Measurements from ENCODE around the gene CEP295NL. TPM values are rescaled to one million over a fixed set of nuclear protein-coding genes. Genes with fewer than 3 reads are reported as not detected.
"Not testable (repeated sequence)": the region's sequence is repeated elsewhere in the genome, so short reads cannot be mapped to it uniquely, and the experiment has no call there.

Gene CEP295NL
- under 1 TPM in 1 of 2 experiments, not detected in 1; 0.29 TPM for total RNA-seq

GRCh38 chr17:78903101-78903779, at the start of gene CEP295NL:
CEP295NL (minus strand) TSS chr17:78903201; CDS start chr17:78901828, 1,373 bp downstream.
- DNase-seq (no peak), ATAC-seq (peak; percentile 67)
- H3K4me1 Mint-ChIP-seq, result peaks cover 12% of the 10 kb centered on the region
- peaks cover 5% of the 10 kb centered on the region for H3K27me3 Mint-ChIP-seq
- no peaks in the 10 kb centered on the region for H3K9me3 Mint-ChIP-seq (ENCODE audit: low read depth)
- H3K4me3 Mint-ChIP-seq, result no peak within 1 kb of the TSS
- no peaks in the 10 kb centered on the region for H3K36me3 Mint-ChIP-seq
- H3K27ac Mint-ChIP-seq, result no peak within 1 kb of the TSS
- CTCF ChIA-PET, result interaction anchor here (1.0 to 2.0 kb wide), 2 partner anchors 37 to 58 kb away, joined by 3 to 7 read pairs; no protein-coding TSS in a partner anchor

GRCh38 chr17:78952706-78953105, 49.7 kb upstream of the CEP295NL start:
- Mint-ChIP-seq H3K27ac (no peak overlapping the region), H3K27me3 (no peaks in the 10 kb centered on the region), H3K4me1 (peaks cover 5% of the 10 kb centered on the region), H3K4me3 (no peak overlapping the region), H3K36me3 (no peaks in the 10 kb centered on the region), H3K9me3 (ENCODE audit: low read depth) (peaks cover 4% of the 10 kb centered on the region)
- ATAC-seq (no peak), DNase-seq (no peak)
- CTCF ChIA-PET, result interaction anchor here (1.4 to 2.2 kb wide), 2 partner anchors 19 kb away, joined by 3 to 7 read pairs; no protein-coding TSS in a partner anchor

DNA sequence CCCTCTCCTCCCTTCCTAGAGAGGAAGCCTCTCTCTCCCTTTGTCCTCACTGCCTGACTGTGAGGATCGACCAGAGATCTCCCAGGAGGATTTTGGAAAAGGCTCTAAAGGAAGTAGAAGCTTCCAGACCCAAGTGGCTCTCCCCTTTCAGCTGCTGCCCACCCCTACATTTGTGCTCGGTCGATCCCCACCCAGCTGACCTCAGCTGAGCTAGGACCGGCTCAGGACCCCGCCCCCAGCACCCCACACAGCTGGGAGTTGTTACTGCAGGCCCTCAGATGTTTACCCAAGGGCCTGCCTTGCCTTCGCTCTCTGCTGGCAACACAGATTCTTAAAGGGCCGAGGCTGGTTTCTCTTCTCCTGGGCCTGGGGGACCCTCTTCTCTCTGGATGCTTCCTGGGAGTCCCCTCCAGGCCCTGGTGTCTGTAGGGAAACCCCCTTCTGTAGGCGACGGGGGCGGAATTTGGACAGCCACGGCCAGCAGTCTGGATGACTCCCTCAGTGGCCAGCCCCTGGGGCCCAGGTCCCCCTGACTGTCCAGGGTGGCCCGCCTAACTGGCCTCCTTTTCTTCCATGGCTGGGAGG, 49.1 kb upstream of the CEP295NL start:
- Mint-ChIP-seq H3K9me3 (ENCODE audit: low read depth) (peaks cover 4% of the 10 kb centered on the region), H3K27me3 (no peaks in the 10 kb centered on the region), H3K4me3 (no peak overlapping the region), H3K4me1 (peaks cover 5% of the 10 kb centered on the region), H3K27ac (no peak overlapping the region), H3K36me3 (no peaks in the 10 kb centered on the region)
- CTCF ChIA-PET, result interaction anchor here (1.4 to 2.2 kb wide), 2 partner anchors 18 to 19 kb away, joined by 3 to 7 read pairs; no protein-coding TSS in a partner anchor
- DNase-seq (no peak), ATAC-seq (no peak)

- CTCF ChIA-PET, result interaction anchor here (1.1 kb wide), 1 partner anchor 85 kb away, joined by 4 read pairs; no protein-coding TSS in a partner anchor
- DNase-seq (no peak), ATAC-seq (no peak)
- peaks cover 5% of the 10 kb centered on the region for H3K4me1 Mint-ChIP-seq
- H3K27ac Mint-ChIP-seq, result no peak overlapping the region
- no peaks in the 10 kb centered on the region for H3K36me3 Mint-ChIP-seq
- H3K27me3 Mint-ChIP-seq, result no peaks in the 10 kb centered on the region
- peaks cover 4% of the 10 kb centered on the region for H3K9me3 Mint-ChIP-seq (ENCODE audit: low read depth)
- no peak overlapping the region for H3K4me3 Mint-ChIP-seq
Observed at GRCh38 chr17:78950870-78951269, 47.9 kb upstream of the CEP295NL start.

DNA sequence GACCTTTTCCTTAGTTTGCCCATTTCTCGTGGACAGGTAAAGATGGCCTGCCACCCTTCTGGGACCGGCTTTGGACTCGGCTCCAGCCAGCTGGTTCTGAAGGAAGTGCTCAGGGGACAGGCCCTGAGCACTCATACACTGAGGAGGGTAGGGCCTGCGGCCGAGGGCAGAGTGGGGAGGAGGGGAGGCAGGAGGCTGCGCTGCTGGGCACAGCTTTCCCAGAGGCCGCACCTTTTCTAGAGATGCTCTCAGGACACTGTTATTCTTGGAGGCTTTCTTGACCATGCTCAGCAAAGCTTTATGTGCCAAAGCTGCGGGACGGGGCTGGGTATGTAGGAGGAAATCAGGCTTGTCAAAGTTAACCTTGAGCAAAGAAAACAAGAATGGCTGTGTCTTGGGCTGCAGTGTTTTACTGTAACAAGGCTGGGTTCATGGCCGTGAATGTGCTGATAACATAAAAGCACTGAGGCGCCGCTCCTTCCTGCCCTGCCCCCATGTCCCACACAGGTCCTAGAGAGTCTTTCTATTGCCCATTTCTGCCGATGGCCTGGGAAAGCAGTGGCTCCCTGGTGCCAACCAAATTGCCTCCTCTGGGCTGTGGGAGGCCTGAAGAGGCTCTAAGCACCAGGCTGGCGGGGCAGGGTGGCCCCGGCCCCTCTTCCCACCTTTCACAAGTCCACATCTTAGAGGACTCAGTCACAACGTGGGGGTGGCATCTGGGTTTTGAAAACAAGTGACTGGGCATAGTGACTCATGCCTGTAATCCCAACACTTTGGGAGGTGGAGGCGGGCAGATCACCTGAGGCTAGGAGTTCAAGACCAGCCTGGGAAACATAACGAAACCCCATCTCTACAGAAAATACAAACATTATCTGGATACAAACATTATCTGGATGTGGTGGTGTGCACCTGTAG, 44.5 kb upstream of the CEP295NL start:
- ATAC-seq (no peak), DNase-seq (no peak)
- CTCF ChIA-PET, result no interaction called here
- Mint-ChIP-seq H3K9me3 (ENCODE audit: low read depth) (peaks cover 4% of the 10 kb centered on the region), H3K4me1 (no peaks in the 10 kb centered on the region), H3K27me3 (peaks cover 13% of the 10 kb centered on the region), H3K36me3 (no peaks in the 10 kb centered on the region), H3K27ac (no peak overlapping the region), H3K4me3 (no peak overlapping the region)

DNA sequence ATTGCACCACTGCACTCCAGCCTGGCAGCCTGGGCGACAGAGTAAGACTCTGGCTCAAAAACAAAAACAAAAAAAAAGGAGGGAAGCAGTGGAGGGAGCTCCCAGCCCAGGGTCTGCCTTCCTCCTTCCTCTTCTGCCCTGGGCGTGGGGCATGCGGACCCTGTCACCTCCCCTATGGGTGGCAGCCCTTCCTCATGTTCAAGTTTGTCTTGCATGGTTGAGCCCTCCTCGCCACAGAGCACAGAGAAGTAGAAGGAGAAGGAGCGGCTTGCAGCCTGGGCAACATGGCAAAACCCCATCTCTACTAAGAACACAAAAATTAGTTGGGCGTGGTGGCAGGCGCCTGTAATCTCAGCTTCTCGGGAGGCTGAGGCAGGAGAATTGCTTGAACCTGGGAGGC, 43.6 kb upstream of the CEP295NL start:
- DNase-seq (no peak), ATAC-seq (no peak)
- CTCF ChIA-PET, result no interaction called here
- Mint-ChIP-seq H3K4me1 (no peaks in the 10 kb centered on the region), H3K4me3 (no peak overlapping the region), H3K36me3 (no peaks in the 10 kb centered on the region), H3K9me3 (ENCODE audit: low read depth) (peaks cover 4% of the 10 kb centered on the region), H3K27me3 (peaks cover 13% of the 10 kb centered on the region), H3K27ac (no peak overlapping the region)

- DNase-seq (no peak), ATAC-seq (no peak)
- Mint-ChIP-seq H3K27me3 (peaks cover 13% of the 10 kb centered on the region), H3K4me3 (no peak overlapping the region), H3K27ac (no peak overlapping the region), H3K9me3 (ENCODE audit: low read depth) (peaks cover 4% of the 10 kb centered on the region), H3K4me1 (no peaks in the 10 kb centered on the region), H3K36me3 (no peaks in the 10 kb centered on the region)
- CTCF ChIA-PET, result no interaction called here
Observed at GRCh38 chr17:78946131-78946530, 43.1 kb upstream of the CEP295NL start.

DNA sequence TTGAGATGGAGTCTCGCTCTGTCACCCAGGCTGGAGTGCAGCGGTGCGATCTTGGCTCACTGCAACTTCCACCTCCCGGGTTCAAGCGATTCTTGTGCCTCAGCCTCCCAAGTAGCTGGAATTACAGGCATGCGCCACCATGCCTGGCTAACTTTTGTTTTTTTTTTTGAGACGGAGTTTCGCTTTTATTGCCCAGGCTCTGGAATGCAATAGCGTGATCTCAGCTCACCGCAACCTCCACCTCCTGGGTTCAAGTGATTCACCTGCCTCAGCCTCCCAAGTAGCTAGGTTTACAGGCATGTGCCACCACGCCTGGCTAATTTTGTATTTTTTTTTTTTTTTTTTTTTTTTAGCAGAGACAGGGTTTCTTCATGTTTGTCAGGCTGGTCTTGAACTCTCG, 42.5 kb upstream of the CEP295NL start:
- not testable (repeated sequence) for H3K4me3 Mint-ChIP-seq; DNase-seq; H3K27ac Mint-ChIP-seq; H3K36me3 Mint-ChIP-seq; H3K4me1 Mint-ChIP-seq; H3K9me3 Mint-ChIP-seq (ENCODE audit: low read depth); ATAC-seq
- CTCF ChIA-PET, result interaction anchor here (0.8 kb wide), 1 partner anchor 26 kb away, joined by 5 read pairs; no protein-coding TSS in a partner anchor
- peaks cover 13% of the 10 kb centered on the region for H3K27me3 Mint-ChIP-seq

DNA sequence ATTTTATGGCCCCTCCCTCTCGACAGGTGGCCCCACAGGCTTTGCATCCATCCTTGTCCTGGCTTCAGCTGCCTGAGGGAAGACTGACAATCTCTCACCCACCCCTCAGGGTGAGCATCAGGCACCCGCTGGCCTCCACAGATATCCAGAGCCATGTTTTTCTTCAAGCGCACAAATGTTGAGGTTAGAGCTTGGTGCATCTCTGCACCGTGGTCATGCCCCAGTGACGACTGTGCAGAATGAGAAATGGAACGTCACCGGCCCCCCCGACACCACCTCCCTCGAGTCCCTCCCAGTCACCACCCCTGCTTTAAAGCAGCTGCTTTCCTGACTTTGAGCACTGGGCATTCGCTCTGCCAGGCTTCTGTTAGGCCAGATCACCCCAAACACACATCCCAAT, 42.0 kb upstream of the CEP295NL start:
- DNase-seq, result no peak
- CTCF ChIA-PET, result interaction anchor here (0.8 kb wide), 1 partner anchor 27 kb away, joined by 5 read pairs; no protein-coding TSS in a partner anchor
- Mint-ChIP-seq H3K27ac (no peak overlapping the region), H3K9me3 (ENCODE audit: low read depth) (peaks cover 2% of the 10 kb centered on the region), H3K4me1 (no peaks in the 10 kb centered on the region), H3K36me3 (no peaks in the 10 kb centered on the region), H3K27me3 (peaks cover 13% of the 10 kb centered on the region), H3K4me3 (no peak overlapping the region)
- no peak for ATAC-seq

DNA sequence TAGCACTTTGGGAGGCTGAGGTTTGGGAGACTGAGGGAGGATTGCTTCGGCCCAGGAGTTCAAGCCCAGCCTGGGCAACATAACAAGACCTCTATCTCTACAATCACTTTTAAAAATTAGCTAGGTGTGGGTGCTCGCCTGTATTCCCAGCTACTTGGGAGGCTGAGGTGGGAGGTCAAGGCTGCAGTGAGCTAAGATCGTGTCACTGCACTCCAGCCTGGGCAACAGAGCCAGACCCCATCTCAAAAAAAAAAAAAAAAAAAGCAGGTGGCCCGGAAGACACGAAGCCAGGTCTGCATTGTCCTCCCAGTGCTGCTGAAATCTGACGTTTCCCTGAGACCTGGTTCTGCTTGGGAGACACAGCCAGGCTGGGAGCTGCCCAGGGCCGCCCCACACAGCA, 41.0 kb upstream of the CEP295NL start:
- CTCF ChIA-PET, result interaction anchor here (0.9 to 2.1 kb wide), 3 partner anchors 21 to 102 kb away, joined by 3 to 6 read pairs (median 3); no protein-coding TSS in a partner anchor
- Mint-ChIP-seq H3K4me1 (no peaks in the 10 kb centered on the region), H3K27ac (no peak overlapping the region), H3K27me3 (peaks cover 13% of the 10 kb centered on the region), H3K4me3 (no peak overlapping the region), H3K36me3 (no peaks in the 10 kb centered on the region), H3K9me3 (ENCODE audit: low read depth) (no peaks in the 10 kb centered on the region)
- no peak for DNase-seq
- ATAC-seq, result no peak

GRCh38 chr17:78940708-78941107, 37.7 kb upstream of the CEP295NL start:
- CTCF ChIA-PET, result interaction anchor here (1.2 kb wide), 1 partner anchor 31 kb away, joined by 3 read pairs; no protein-coding TSS in a partner anchor
- no peaks in the 10 kb centered on the region for H3K36me3 Mint-ChIP-seq

GRCh38 chr17:78940258-78940657, 37.3 kb upstream of the CEP295NL start:
- CTCF ChIA-PET, result interaction anchor here (1.2 kb wide), 1 partner anchor 32 kb away, joined by 3 read pairs; no protein-coding TSS in a partner anchor
- peaks cover 12% of the 10 kb centered on the region for H3K27me3 Mint-ChIP-seq

More at GRCh38 chr17:78940708-78941107, 37.7 kb upstream of the CEP295NL start:
- H3K4me1 Mint-ChIP-seq, result no peaks in the 10 kb centered on the region
- H3K4me3 Mint-ChIP-seq, result no peak overlapping the region
- ATAC-seq (no peak), DNase-seq (no peak)
- no peak overlapping the region for H3K27ac Mint-ChIP-seq
- H3K27me3 Mint-ChIP-seq, result peaks cover 13% of the 10 kb centered on the region
- H3K9me3 Mint-ChIP-seq (ENCODE audit: low read depth), result no peaks in the 10 kb centered on the region

DNA sequence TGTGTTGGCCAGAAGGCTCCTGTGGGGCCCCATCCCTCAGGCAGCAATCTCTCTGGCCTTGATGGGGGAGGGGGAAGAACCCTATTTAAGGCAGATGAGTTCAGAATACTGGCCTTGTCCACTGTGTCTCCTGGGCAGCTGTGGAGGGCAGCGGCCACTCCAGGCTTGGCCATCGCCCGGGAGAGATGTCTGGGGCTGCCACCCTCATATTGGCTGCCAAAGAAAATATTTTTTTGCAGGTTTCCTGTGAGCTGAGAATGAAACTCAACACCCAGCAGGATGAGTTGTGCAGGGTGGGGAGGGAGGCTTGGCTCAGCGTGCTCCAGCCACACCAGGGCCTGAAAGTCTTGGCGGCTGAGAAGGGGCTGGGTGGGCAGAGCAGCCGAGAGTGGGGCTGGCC, 36.6 kb upstream of the CEP295NL start:
- H3K9me3 Mint-ChIP-seq (ENCODE audit: low read depth), result no peaks in the 10 kb centered on the region
- DNase-seq (no peak), ATAC-seq (no peak)
- no peak overlapping the region for H3K27ac Mint-ChIP-seq
- peaks cover 7% of the 10 kb centered on the region for H3K27me3 Mint-ChIP-seq
- H3K4me3 Mint-ChIP-seq, result no peak overlapping the region
- CTCF ChIA-PET, result no interaction called here
- H3K4me1 Mint-ChIP-seq, result no peaks in the 10 kb centered on the region
- no peaks in the 10 kb centered on the region for H3K36me3 Mint-ChIP-seq

More at GRCh38 chr17:78940258-78940657, 37.3 kb upstream of the CEP295NL start:
- H3K36me3 Mint-ChIP-seq, result no peaks in the 10 kb centered on the region
- no peak for DNase-seq
- H3K27ac Mint-ChIP-seq, result no peak overlapping the region
- no peaks in the 10 kb centered on the region for H3K4me1 Mint-ChIP-seq
- H3K9me3 Mint-ChIP-seq (ENCODE audit: low read depth), result no peaks in the 10 kb centered on the region
- ATAC-seq, result no peak
- no peak overlapping the region for H3K4me3 Mint-ChIP-seq
